HL-60 (cell line): Measurements from ENCODE around the gene CLTA.
"Not testable (repeated sequence)": the region's sequence is repeated elsewhere in the genome, so short reads cannot be mapped to it uniquely, and the experiment has no call there.

Source experiments
- DNase-seq, 2 experiments: peaks; one replicate each; pipeline ENCODE4 v3.0.0-alpha.2; 2010 to 2020; ENCODE audit warnings: low read depth in 1 of 2, low spot score in 1 of 2
- H3K27ac ChIP-seq: fragments of 250-450 bp; sonication (Bioruptor Pico); replicated peaks from 2 replicates; pipeline ENCODE4 v1.5.1; 2020; ENCODE audit warnings: mild to moderate bottlenecking, moderate library complexity
- H3K27me3 ChIP-seq: fragments of 250-450 bp; sonication (Bioruptor Pico); 2 replicates; pipeline ENCODE4 v1.5.1; 2021; ENCODE audit warnings: mild to moderate bottlenecking, moderate library complexity; ENCODE audit not compliant: insufficient read depth, poor library complexity, severe bottlenecking
- H3K4me3 ChIP-seq: replicated peaks from 2 replicates; pipeline ENCODE4 v1.5.1; 2011; ENCODE audit warnings: mild to moderate bottlenecking, control low read depth, low read length; ENCODE audit not compliant: insufficient read depth
- CTCF ChIP-seq: IDR thresholded peaks from one replicate; pipeline ENCODE4 v1.5.1; 2011; ENCODE audit warnings: low read length, control low read depth, inconsistent platforms; ENCODE audit not compliant: insufficient read depth
- GABPA ChIP-seq: IDR thresholded peaks from 2 replicates; pipeline ENCODE4 v1.6.1; 2012; ENCODE audit warnings: low read depth
- POLR2AphosphoS5 ChIP-seq: IDR thresholded peaks from 2 replicates; pipeline ENCODE4 v1.6.1; 2012; ENCODE audit warnings: low read depth
- REST ChIP-seq: IDR thresholded peaks from 2 replicates; pipeline ENCODE4 v1.6.1; 2012; ENCODE audit warnings: low read depth; ENCODE audit not compliant: insufficient replicate concordance
- SPI1 ChIP-seq: IDR thresholded peaks from 2 replicates; pipeline ENCODE4 v1.6.1; 2012; ENCODE audit warnings: low read depth, mild to moderate bottlenecking, borderline replicate concordance

CLTA gene

GRCh38 chr9:36222449-36222848 is 31.7 kb downstream of the CLTA start:
- Histone ChIP-seq H3K27ac (no peak overlapping the region), H3K4me3 (no peak overlapping the region), H3K27me3 (no peaks in the 10 kb centered on the region)
- TF ChIP-seq POLR2AphosphoS5 (no peak), REST (no peak), SPI1 (no peak), GABPA (no peak), CTCF (no peak)
- no peak for DNase-seq

GRCh38 chr9:36237230-36237629 is 46.5 kb downstream of the CLTA start:
- no peaks in the 10 kb centered on the region for H3K27me3 ChIP-seq
- H3K27ac ChIP-seq, result no peak overlapping the region
- TF ChIP-seq POLR2AphosphoS5 (no peak), REST (no peak), SPI1 (no peak)
- H3K4me3 ChIP-seq, result no peak overlapping the region
- DNase-seq, result no peak

- H3K27ac ChIP-seq, DNase-seq, H3K27me3 ChIP-seq, H3K4me3 ChIP-seq: not testable (repeated sequence)
Observed at GRCh38 chr9:36239205-36239604, 48.5 kb downstream of the CLTA start.

GRCh38 chr9:36239675-36240074 is 49.0 kb downstream of the CLTA start:
- not testable (repeated sequence) for H3K4me3 ChIP-seq, H3K27me3 ChIP-seq, H3K27ac ChIP-seq, DNase-seq

GRCh38 chr9:36245906-36246305 is 55.2 kb downstream of the CLTA start:
- H3K27me3 ChIP-seq, result no peaks in the 10 kb centered on the region
- DNase-seq, result no peak
- no peak overlapping the region for H3K4me3 ChIP-seq
- TF ChIP-seq POLR2AphosphoS5 (no peak), REST (no peak), CTCF (no peak), SPI1 (no peak), GABPA (no peak)
- no peak overlapping the region for H3K27ac ChIP-seq
